ENCODE data around the gene CSTF2T. TPM values are rescaled to one million over a fixed set of nuclear protein-coding genes. Genes with fewer than 3 reads are reported as not detected.

Gene CSTF2T
- total and polyA plus RNA-seq, 2 donors (not counting 3 experiments of a cell fraction or from before 2014, with no cell fraction given) = 4.8 to 19.8 TPM

GRCh38 chr10:51711519-51711891 lies 12.1 kb upstream of the CSTF2T start:
- Histone ChIP-seq H3K9me3 (replicated peaks; ENCODE audit: control insufficient read depth, insufficient read depth, low read length) (no peaks in the 10 kb centered on the region), H3K9ac (replicated peaks; ENCODE audit: extremely low read depth, insufficient read depth, low read length) (no peak overlapping the region), H3K27me3 (ENCODE audit: control insufficient read depth in 2 of 2, insufficient read depth in 2 of 2, low read length in 2 of 2) (peaks cover 0 to 12% of the 10 kb centered on the region in 2 experiments), H3K4me3 (replicated peaks in 1 of 3; ENCODE audit: insufficient read depth in 1 of 3, low read depth in 1 of 3, low read length in 3 of 3) (no peak overlapping the region), H3K27ac (ENCODE audit: insufficient read depth, low read depth, low read length) (no peak overlapping the region), H3K79me2 (ENCODE audit: control insufficient read depth, insufficient read depth, low read length) (no peaks in the 10 kb centered on the region), H3K9me1 (replicated peaks; ENCODE audit: control insufficient read depth, extremely low read depth, insufficient read depth, low read length) (no peaks in the 10 kb centered on the region), H2AFZ (ENCODE audit: low read depth, low read length) (no peak overlapping the region), H3K36me3 (ENCODE audit: control insufficient read depth in 2 of 2, extremely low read depth in 1 of 2, insufficient read depth in 2 of 2, low read length in 2 of 2) (no peaks in the 10 kb centered on the region), H4K20me1 (replicated peaks; ENCODE audit: control insufficient read depth, extremely low read depth, insufficient read depth, low read length) (no peaks in the 10 kb centered on the region), H3K4me2 (ENCODE audit: insufficient read depth, low read length) (no peak overlapping the region), H3K4me1 (ENCODE audit: control insufficient read depth, extremely low read depth, insufficient read depth, low read length) (no peaks in the 10 kb centered on the region)
- FAIRE-seq (no peak), DNase-seq (ENCODE audit: low read depth, low spot score) (no peak)
- BruUV-seq (replicated peaks) = no TSS peak
- intact Hi-C loops (cut with micrococcal nuclease) = no loop called here
- ChIA-PET POLR2A (no interaction called here), CTCF (no interaction called here)
- dilution Hi-C loops (cut with MboI; ENCODE audit: extremely low pct_ligation_motif_present, low sequenced_read_pairs) = no loop called here
- TF ChIP-seq, protein P1, sequence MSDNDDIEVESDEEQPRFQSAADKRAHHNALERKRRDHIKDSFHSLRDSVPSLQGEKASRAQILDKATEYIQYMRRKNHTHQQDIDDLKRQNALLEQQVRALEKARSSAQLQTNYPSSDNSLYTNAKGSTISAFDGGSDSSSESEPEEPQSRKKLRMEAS (IDR thresholded peaks at IDR 0.05; ENCODE audit: insufficient read depth, insufficient read length) = no peak

- H4K20me1 ChIP-seq (replicated peaks; ENCODE audit: control insufficient read depth, extremely low read depth, insufficient read depth, low read length) = no peaks in the 10 kb centered on the region
- no peaks in the 10 kb centered on the region for H3K79me2 ChIP-seq (ENCODE audit: control insufficient read depth, insufficient read depth, low read length)
- DNase-seq (ENCODE audit: low read depth, low spot score) (no peak), FAIRE-seq (no peak)
- no TSS peak for BruUV-seq (replicated peaks)
- TF ChIP-seq, protein P1 (IDR thresholded peaks at IDR 0.05; ENCODE audit: insufficient read depth, insufficient read length) = no peak
- TF ChIP-seq, protein P2, sequence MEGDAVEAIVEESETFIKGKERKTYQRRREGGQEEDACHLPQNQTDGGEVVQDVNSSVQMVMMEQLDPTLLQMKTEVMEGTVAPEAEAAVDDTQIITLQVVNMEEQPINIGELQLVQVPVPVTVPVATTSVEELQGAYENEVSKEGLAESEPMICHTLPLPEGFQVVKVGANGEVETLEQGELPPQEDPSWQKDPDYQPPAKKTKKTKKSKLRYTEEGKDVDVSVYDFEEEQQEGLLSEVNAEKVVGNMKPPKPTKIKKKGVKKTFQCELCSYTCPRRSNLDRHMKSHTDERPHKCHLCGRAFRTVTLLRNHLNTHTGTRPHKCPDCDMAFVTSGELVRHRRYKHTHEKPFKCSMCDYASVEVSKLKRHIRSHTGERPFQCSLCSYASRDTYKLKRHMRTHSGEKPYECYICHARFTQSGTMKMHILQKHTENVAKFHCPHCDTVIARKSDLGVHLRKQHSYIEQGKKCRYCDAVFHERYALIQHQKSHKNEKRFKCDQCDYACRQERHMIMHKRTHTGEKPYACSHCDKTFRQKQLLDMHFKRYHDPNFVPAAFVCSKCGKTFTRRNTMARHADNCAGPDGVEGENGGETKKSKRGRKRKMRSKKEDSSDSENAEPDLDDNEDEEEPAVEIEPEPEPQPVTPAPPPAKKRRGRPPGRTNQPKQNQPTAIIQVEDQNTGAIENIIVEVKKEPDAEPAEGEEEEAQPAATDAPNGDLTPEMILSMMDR (IDR thresholded peaks at IDR 0.05; ENCODE audit: extremely low read depth in 1 of 2, insufficient read depth in 1 of 2, low read depth in 1 of 2, low read length in 2 of 2) = no peak
- TF ChIP-seq EZH2 (IDR thresholded peaks at IDR 0.05; ENCODE audit: borderline replicate concordance, low read depth, low read length, severe bottlenecking) = no peak
- TF ChIP-seq JUN (IDR thresholded peaks at IDR 0.05; ENCODE audit: borderline replicate concordance, insufficient read depth, insufficient read length, low read depth) = no peak
- TF ChIP-seq MYC (IDR thresholded peaks at IDR 0.05; ENCODE audit: low read depth, low read length) = no peak
- no peak for TF ChIP-seq FOS (IDR thresholded peaks at IDR 0.05; ENCODE audit: borderline replicate concordance, insufficient read depth, low read length)
- no peak for TF ChIP-seq GATA2 (IDR thresholded peaks at IDR 0.05; ENCODE audit: insufficient read depth, insufficient read length, low read depth, low read length)
- TF ChIP-seq POLR2A (IDR thresholded peaks at IDR 0.05; ENCODE audit: low read depth, low read length) = no peak
- H3K9me1 ChIP-seq (replicated peaks; ENCODE audit: control insufficient read depth, extremely low read depth, insufficient read depth, low read length) = no peaks in the 10 kb centered on the region
- POLR2A ChIA-PET = no interaction called here
- no peak overlapping the region for H3K27ac ChIP-seq (ENCODE audit: insufficient read depth, low read depth, low read length)
- intact Hi-C loops (cut with micrococcal nuclease) = no loop called here
- no peaks in the 10 kb centered on the region for H3K9me3 ChIP-seq (replicated peaks; ENCODE audit: control insufficient read depth, insufficient read depth, low read length)
- H3K36me3 ChIP-seq (ENCODE audit: control insufficient read depth in 2 of 2, extremely low read depth in 1 of 2, insufficient read depth in 2 of 2, low read length in 2 of 2) = no peaks in the 10 kb centered on the region
- peaks cover 4 to 22% of the 10 kb centered on the region in 2 experiments for H3K27me3 ChIP-seq (ENCODE audit: control insufficient read depth in 2 of 2, insufficient read depth in 2 of 2, low read length in 2 of 2)
- CTCF ChIA-PET = interaction anchor here (1.2 kb wide), 1 partner anchor 10 kb away, joined by 3 read pairs; no protein-coding TSS in a partner anchor
- no peaks in the 10 kb centered on the region for H3K4me1 ChIP-seq (ENCODE audit: control insufficient read depth, extremely low read depth, insufficient read depth, low read length)
- dilution Hi-C loops (cut with MboI; ENCODE audit: extremely low pct_ligation_motif_present, low sequenced_read_pairs) = no loop called here
- no peak overlapping the region for H3K4me3 ChIP-seq (replicated peaks in 1 of 3; ENCODE audit: insufficient read depth in 1 of 3, low read depth in 1 of 3, low read length in 3 of 3)
- H2AFZ ChIP-seq (ENCODE audit: low read depth, low read length) = no peak overlapping the region
- no peak overlapping the region for H3K4me2 ChIP-seq (ENCODE audit: insufficient read depth, low read length)
- H3K9ac ChIP-seq (replicated peaks; ENCODE audit: extremely low read depth, insufficient read depth, low read length) = no peak overlapping the region
These were observed 10.1 kb upstream of the CSTF2T start for GRCh38 chr10:51709324-51709972.

All from endothelial cell of umbilical vein (primary cell).